HepG2 (cell line): ENCODE measurements around the gene SLC35D2. TPM values are rescaled to one million over a fixed set of nuclear protein-coding genes. Genes with fewer than 3 reads are reported as not detected.

Experiments
- FOXK2 ChIP-seq: fragments of 450-650 bp; IDR thresholded peaks from 2 replicates; pipeline ENCODE4 v1.6.1; 2016
- HDAC1 ChIP-seq: sonication (generic); formaldehyde crosslinking; IDR thresholded peaks from 2 replicates; pipeline ENCODE4 v1.5.1; 2020; ENCODE audit warnings: mild to moderate bottlenecking, missing genetic modification reagents
- HES4 ChIP-seq: sonication (generic); formaldehyde crosslinking; IDR thresholded peaks from 2 replicates; pipeline ENCODE4 v1.9.0; 2021; ENCODE audit warnings: mild to moderate bottlenecking, missing genetic modification reagents, borderline replicate concordance
- MTERF4 ChIP-seq: sonication (generic); formaldehyde crosslinking; IDR thresholded peaks from 2 replicates; pipeline ENCODE4 v1.8.0; 2023; ENCODE audit warnings: mild to moderate bottlenecking, missing genetic modification reagents
- NFAT5 ChIP-seq: sonication (generic); formaldehyde crosslinking; IDR thresholded peaks from 2 replicates; pipeline ENCODE4 v1.4.0; 2020; ENCODE audit warnings: missing genetic modification reagents
- NFYB ChIP-seq: sonication (generic); formaldehyde crosslinking; IDR thresholded peaks from 2 replicates; pipeline ENCODE4 v1.4.0; 2020; ENCODE audit warnings: missing genetic modification reagents
- PTBP1 ChIP-seq: fragments of 200-400 bp; formaldehyde crosslinking; IDR thresholded peaks from 2 replicates; pipeline ENCODE4 v1.6.1; 2018; ENCODE audit warnings: low read length, low read depth; ENCODE audit not compliant: poor library complexity, severe bottlenecking
- RFX3 ChIP-seq: IDR thresholded peaks from 2 replicates; pipeline ENCODE4 v1.6.1; 2016; ENCODE audit warnings: missing biosample characterization, missing genetic modification reagents
- SAP130 ChIP-seq: IDR thresholded peaks from 2 replicates; pipeline ENCODE4 v1.6.1; 2016; ENCODE audit warnings: low read depth
- TCF7 ChIP-seq: sonication (generic); IDR thresholded peaks from 2 replicates; pipeline ENCODE4 v1.6.1; 2016; ENCODE audit warnings: antibody characterized with exemption, low read depth
- THAP9 ChIP-seq: sonication (generic); formaldehyde crosslinking; IDR thresholded peaks from 2 replicates; pipeline ENCODE4; 2020; ENCODE audit warnings: missing genetic modification reagents, mild to moderate bottlenecking, borderline replicate concordance
- ZKSCAN8 ChIP-seq: IDR thresholded peaks from 2 replicates; pipeline ENCODE4 v1.6.1; 2016; ENCODE audit warnings: borderline replicate concordance, missing genetic modification reagents, missing compliant biosample characterization
- ZNF224 ChIP-seq: sonication (generic); formaldehyde crosslinking; IDR thresholded peaks from 2 replicates; pipeline ENCODE4 v1.5.0; 2020; ENCODE audit warnings: mild to moderate bottlenecking, missing genetic modification reagents
- ZNF547 ChIP-seq: sonication (generic); formaldehyde crosslinking; IDR thresholded peaks from 2 replicates; pipeline ENCODE4 v1.5.1; 2020; ENCODE audit warnings: mild to moderate bottlenecking, missing genetic modification reagents
- ZNF644 ChIP-seq: IDR thresholded peaks from 2 replicates; pipeline ENCODE4 v1.6.1; 2016; ENCODE audit warnings: low read depth
- ZNF891 ChIP-seq: sonication (generic); formaldehyde crosslinking; IDR thresholded peaks from 2 replicates; pipeline ENCODE4 v1.5.0; 2020; ENCODE audit warnings: mild to moderate bottlenecking, missing genetic modification reagents
- ZXDC ChIP-seq: sonication (generic); formaldehyde crosslinking; IDR thresholded peaks from 2 replicates; pipeline ENCODE4 v1.5.0; 2020; ENCODE audit warnings: mild to moderate bottlenecking, missing genetic modification reagents
- polyA plus RNA-seq, 8 experiments: library from polyadenylated mRNA; depleted of rRNA in 3 of 8; stranded (reverse) in 7 of 8; unstranded in 1 of 8; fragments of >200 nt; fragmentation: Illumina TruSeq in 4 of 8; extraction: Trizol in 4 of 8; gene quantifications; 2 replicates each; pipeline versions ENCODE4 v1.2.1 to v1.2.3, GENCODE V29; 2011 to 2016; ENCODE audit warnings: low read depth in 4 of 8, missing spikeins in 1 of 8, mixed read lengths in 1 of 8; ENCODE audit not compliant: insufficient read depth in 1 of 8
- total RNA-seq, 5 experiments: library from RNA; depleted of rRNA; stranded (reverse); fragments of >200 nt; fragmentation: Illumina TruSeq; extraction: Trizol; gene quantifications; 2 replicates each; pipeline ENCODE4 v1.2.3, GENCODE V29; 2016; ENCODE audit warnings: low read depth in 1 of 5

Gene SLC35D2
- total and polyA plus RNA-seq, 2 of the 13 experiments (the other 11 are each of a cell fraction or from before 2014, with no cell fraction given), result 96.2 to 103 TPM

GRCh38 chr9:96418083-96418919 lies 34.8 kb upstream of the SLC35D2 start, which contains the start of gene ZNF367 (continued):
- TF ChIP-seq ZXDC (CRISPR knock-in tag), result no peak
- no peak for TF ChIP-seq ZNF644 (CRISPR knock-in tag)
- TF ChIP-seq RFX3 (CRISPR knock-in tag), result no peak
- no peak; the same call in 1 of the 2 replicates for TF ChIP-seq THAP9 (CRISPR knock-in tag)
- 0 out of 2 replicates have a peak, but pooled peaks have one; percentile 34 for TF ChIP-seq HES4 (CRISPR knock-in tag)
- TF ChIP-seq PTBP1, result no peak
- no peak for TF ChIP-seq MTERF4 (CRISPR knock-in tag)
- peak; percentile 93 for TF ChIP-seq SAP130 (CRISPR knock-in tag)
- no peak for TF ChIP-seq FOXK2
- TF ChIP-seq NFAT5, result 0 out of 2 replicates have a peak, but pooled peaks have one; percentile 60
- 0 out of 2 replicates have a peak, but pooled peaks have one; percentile 72 for TF ChIP-seq ZNF891
- TF ChIP-seq ZNF224 (CRISPR knock-in tag), result peak; percentile 84; the same call in 1 of the 2 replicates
- peak; percentile 94 for TF ChIP-seq ZNF547
- peak; percentile 3; the same call in 1 of the 2 replicates for TF ChIP-seq TCF7
- no peak for TF ChIP-seq ZKSCAN8
- TF ChIP-seq NFYB, result peak; percentile 96
- TF ChIP-seq HDAC1, result peak; percentile 91
